NCI-H1930 (cell line): ENCODE measurements around the gene DEAF1.

ENCODE experiments used
- DNase-seq, 2 experiments: peaks; one replicate each; lab custom pipeline; 2025; lab: John Stamatoyannopoulos, UW

Gene DEAF1

DNA sequence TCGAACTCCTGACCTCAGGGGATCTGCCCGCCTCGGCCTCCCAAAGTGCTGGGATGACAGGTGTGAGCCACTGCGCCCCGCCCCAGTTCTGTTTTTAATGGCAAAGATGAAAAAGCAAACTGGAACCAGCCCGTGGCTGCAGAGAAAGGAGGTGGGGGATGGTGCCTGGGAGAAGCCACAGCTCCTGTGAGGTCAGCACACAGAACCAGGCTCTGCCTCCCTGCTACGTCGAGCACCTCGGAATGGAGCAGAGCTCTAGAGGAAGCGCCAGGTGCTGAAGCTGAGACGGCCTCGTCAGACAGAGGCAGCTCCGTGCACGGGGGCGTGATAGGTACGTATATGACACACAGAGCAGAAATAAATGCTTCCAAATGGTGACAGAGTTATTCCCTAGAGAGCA is 49.5 kb downstream of the DEAF1 start:
- no peak for DNase-seq

DNA sequence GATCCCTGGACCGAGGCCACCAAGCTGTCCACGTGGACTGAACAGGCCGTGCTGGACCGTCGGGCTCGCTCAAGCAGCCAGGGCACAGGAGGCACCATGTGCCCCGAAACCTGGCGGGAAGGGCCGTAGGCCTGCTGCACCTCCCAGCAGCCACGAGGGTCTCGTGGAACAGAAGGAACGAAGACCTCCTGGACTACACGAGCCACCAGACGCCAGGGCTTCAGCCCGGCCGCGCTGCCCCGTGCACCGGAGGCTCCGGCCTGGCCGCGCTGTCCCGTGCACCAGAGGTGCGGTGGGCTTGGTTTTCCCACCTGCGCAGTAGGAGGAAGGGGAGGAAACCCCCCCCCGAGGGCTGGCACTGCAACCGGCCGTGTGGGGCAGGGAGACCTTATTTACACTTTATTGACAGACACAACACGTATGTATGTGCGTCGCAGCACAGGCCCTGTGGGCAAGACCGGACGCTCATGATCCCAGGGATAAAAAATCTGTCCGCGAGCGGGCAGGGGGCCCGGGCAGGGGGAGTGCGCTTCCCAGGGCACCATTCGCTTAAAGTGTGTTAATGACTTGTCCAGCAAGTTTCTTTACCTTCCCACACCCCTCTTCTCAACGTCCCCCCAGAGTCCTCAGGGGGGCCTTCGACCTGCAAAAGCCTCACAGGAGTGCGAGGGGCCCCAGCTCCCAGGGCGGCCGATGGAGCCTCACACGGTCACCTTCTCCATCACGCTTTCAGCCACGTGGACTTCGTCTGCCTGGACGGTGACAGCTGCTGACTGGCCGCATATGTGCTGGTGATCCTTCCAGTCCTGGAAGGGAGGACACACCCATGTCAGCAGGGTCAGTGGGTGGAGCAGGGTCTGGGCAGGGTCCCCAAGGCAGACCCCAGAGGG is 50.9 kb downstream of the DEAF1 start:
- no peak for DNase-seq

DNA sequence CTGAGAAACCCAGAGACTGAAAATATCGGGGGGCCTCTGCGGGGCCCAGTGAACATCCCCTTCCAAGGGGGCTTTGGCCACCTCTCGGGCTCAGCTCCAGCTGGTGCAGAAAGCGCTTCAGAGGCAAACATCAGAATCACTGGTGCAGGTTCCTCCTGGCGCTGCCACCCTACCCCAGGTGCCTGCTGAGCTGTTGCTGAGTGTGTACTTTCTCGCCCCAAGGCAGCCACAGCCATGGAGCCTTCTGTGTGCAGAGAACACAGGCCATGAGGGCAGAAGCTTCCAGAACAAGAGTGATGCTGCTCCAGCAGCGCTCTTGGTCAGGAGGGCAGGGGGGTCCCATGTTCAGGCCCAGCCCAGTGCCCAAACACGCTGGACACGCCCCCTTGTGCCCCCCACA is 51.7 kb downstream of the DEAF1 start:
- DNase-seq, result no peak

DNA sequence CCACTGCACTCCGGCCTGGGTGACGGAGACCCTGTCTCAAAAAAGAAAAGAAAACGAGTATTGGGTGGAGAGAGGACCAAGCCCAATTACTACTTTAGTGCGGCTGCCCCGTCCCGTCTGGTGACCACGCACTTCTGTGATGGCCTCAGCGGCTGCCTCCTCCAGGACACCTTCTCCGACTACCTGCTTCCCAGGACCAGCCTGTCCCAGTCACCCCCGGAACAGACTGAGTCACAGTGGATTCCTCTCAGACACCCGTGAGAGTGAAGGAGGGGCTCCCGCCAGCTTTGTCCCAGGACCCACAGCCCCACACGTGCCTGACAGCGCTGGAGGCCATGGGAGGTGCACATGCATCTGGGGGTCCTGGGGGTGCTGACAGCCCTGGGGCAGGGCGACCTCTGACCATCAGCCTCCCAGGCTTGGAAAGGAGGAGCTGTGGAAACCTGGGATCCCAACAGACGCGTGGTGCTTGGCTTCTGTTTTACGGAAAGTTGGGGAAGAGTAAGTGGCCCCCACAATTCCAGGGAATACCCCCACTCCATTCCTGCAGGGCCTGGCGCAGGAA is 53.1 kb downstream of the DEAF1 start:
- DNase-seq, result no peak

DNA sequence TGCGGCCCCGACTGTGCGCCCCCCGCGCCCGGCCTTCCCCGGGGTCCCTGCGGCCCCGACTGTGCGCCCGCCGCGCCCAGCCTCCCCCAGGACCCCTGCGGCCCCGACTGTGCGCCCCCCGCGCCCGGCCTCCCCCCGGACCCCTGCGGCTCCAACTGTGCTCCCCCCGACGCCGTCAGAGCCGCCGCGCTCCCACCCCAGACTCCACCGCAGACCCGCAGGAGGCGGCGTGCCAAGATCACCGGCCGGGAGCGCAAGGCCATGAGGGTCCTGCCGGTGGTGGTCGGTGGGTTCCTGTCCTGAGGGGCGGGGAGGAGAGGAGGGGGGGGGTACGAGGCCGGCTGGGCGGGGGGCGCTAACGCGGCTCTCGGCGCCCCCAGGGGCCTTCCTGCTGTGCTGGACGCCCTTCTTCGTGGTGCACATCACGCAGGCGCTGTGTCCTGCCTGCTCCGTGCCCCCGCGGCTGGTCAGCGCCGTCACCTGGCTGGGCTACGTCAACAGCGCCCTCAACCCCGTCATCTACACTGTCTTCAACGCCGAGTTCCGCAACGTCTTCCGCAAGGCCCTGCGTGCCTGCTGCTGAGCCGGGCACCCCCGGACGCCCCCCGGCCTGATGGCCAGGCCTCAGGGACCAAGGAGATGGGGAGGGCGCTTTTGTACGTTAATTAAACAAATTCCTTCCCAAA is 54.9 kb downstream of the DEAF1 start:
- DNase-seq, result no peak

DNA sequence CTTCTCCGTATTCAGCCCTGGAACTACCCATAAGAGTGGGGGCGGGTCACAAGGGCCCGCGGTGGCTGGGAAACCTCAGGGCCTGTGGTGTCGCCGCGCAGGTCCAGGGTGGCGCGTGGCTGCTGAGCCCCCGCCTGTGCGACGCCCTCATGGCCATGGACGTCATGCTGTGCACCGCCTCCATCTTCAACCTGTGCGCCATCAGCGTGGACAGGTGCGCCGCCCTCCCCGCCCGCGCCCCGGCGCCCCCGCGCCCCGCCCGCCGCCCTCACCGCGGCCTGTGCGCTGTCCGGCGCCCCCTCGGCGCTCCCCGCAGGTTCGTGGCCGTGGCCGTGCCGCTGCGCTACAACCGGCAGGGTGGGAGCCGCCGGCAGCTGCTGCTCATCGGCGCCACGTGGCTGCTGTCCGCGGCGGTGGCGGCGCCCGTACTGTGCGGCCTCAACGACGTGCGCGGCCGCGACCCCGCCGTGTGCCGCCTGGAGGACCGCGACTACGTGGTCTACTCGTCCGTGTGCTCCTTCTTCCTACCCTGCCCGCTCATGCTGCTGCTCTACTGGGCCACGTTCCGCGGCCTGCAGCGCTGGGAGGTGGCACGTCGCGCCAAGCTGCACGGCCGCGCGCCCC is 55.6 kb downstream of the DEAF1 start:
- no peak for DNase-seq

DNA sequence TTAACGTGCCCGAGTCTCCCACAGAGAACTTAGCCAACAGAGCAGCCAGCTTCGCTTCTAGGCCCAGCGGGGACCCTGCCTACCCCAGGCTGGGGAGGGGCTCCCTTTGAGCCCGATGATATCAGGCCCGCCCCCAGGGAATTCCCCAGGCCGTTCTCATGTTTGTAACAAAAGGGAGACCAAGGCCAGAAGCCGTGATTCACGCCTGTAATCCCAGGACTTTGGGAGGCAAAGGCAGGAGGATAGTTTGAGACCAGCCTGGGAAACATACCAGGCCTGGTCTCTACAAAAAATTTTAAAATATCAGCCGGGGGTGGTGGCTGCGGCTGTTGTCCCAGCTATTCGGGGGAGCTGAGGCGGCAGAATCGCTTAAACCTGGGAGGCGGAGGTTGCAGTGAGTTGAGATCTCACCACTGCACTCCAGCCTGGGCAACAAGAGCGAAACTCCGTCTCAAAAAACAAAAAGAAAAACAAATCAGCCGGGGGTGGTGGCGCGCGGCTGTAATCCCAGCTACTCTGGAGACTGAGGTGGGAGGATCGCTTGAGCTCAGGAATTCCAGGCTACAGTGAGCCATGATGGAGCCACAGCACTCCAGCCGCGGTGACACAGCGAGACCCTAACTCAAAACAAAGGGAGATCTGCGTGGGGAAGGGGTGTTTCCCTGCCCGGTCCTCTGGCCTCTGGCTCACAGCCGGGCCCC is 56.2 kb downstream of the DEAF1 start:
- DNase-seq, result no peak

DNA sequence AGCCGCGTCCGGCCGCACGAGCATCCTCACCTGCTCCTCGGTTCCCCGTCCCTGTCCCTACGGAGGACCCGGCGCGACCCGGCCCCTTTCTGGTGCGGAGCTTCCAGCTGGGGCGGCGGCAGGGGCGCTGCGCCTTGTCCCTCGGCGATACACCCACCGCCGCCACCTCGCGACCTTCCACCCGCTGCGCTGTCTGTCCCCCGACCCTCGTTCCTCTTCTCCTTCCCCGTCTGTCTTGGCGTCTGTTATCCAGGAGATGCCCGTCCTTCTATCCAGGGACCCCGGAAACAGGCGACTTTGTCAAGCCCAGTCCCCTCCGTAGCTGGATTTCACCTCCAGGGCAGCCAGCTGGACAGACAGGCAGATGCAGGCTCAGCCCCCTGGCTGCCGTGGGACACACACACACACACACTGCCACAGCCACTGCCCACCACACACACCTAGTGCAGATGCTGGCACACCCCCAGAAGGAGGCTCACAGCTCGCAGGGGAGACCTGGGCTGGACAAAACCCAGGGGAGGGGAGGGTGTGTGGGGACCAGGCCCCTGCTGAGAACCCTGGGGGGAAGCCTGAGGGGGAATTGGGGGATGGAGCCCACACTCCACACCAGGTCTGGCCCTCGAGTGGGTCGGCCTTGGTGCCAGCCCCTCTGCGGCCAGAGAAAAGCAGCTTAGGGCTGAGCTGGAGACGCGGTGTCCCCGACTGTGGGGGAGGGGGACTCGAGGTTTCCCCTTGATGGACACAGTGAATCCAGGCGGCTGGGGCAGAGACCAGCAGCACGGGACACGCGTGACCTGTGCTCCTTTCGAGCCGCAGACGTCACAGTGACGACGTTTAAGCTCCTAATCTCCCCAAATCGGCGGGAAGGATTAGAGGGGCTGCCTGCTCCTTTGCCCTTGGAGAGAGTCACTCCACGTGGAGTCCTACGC is 57.2 kb downstream of the DEAF1 start:
- no peak for DNase-seq

DNA sequence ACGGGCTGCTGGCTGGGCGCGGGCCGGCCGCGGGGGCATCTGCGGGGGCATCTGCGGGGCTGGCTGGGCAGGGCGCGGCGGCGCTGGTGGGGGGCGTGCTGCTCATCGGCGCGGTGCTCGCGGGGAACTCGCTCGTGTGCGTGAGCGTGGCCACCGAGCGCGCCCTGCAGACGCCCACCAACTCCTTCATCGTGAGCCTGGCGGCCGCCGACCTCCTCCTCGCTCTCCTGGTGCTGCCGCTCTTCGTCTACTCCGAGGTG is 57.8 kb downstream of the DEAF1 start:
- DNase-seq, result no peak

DNA sequence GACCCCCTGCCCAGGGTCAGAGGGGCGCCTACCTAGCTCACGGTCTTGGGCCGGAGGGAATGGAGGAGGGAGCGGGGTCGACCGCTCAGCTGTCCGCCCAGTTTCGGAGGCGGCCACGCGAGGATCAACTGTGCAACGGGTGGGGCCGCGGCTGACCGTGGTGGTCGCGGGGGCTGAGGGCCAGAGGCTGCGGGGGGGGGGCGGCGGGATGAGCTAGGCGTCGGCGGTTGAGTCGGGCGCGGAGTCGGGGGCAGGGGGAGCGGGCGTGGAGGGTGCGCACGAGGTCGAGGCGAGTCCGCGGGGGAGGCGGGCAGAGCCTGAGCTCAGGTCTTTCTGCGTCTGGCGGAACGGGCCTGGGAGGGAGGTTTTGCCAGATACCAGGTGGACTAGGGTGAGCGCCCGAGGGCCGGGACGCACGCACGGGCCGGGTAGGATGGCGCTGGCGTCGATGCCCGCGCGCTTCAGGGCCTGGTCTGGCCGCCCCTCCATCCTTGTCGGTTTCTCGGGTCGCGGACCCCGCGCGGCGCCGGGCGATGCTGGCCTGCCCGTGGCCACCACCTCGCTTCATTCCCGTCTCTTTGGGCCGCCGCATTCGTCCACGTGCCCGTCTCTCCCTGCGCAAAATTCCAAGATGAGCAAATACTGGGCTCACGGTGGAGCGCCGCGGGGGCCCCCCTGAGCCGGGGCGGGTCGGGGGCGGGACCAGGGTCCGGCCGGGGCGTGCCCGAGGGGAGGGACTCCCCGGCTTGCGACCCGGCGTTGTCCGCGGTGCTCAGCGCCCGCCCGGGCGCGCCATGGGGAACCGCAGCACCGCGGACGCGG is 58.3 kb downstream of the DEAF1 start, which contains the start of gene DRD4:
DRD4 (plus strand) TSS at position 759 of the 822 bp plus-strand sequence; CDS start at position 795, 36 bp downstream.
- DNase-seq, result no peak

DNA sequence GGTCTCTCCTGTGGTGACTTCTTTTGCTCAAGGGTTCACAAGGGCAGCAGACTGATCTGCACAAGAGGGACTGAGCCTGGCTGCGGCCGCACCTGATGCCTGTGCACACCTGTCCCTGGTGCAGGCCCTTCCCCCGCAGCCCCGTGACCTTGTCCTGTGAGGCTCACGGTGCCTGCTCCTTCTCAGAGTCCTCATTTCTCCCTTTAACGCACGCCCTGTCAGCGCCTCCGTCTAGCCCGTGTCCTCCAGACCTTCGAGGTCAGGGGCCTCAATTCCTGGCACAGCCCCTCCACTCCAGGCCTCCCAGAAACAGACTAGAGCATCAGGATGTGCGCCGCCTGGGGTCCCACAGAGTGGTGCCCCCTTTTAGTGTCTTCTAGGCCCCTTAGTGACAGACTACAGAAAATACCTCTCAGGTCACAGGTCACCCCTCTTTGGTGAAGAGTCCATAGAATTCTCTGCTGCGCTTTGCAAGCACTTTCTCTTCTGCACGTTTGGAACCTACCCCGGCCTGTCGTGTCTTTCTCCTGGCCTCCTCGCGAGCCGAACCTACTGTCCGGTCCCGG is 59.0 kb downstream of the DEAF1 start:
- DNase-seq, result no peak

DNA sequence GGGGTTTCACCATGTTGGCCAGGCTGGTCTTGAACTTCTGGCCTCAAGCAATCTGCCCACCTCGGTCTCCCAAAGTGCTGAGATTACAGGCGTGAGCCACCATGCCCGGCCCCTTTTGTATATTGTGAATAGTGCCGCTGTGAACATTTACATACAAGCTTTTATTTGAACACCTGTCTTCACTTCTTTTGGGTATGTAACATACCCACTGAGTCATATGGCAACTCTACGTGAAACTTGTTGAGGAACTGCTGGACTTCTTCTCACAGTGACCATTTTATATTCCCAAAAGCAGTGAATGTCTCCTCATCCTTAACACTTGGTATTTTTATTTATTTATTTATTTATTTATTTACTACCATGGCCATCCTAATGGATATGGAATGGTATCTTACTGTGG is 64.2 kb downstream of the DEAF1 start:
- DNase-seq, result no peak

DNA sequence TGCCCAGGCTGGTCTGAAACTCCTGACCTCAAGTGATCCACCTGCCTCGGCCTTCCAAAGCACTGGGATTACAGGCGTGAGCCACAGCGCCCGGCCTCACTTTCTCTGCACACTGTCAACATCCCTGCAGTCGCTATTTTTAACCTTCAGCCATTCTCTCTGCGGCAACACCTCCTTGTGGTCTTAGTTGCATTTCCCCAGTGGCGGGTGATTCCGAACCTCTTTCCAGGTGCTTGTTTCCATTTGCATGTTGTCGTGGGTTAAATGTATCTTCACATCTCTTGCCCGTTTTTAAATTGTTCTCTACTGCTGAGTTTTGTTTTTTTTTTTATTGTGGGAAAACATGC is 65.8 kb downstream of the DEAF1 start:
- DNase-seq, result no peak

DNA sequence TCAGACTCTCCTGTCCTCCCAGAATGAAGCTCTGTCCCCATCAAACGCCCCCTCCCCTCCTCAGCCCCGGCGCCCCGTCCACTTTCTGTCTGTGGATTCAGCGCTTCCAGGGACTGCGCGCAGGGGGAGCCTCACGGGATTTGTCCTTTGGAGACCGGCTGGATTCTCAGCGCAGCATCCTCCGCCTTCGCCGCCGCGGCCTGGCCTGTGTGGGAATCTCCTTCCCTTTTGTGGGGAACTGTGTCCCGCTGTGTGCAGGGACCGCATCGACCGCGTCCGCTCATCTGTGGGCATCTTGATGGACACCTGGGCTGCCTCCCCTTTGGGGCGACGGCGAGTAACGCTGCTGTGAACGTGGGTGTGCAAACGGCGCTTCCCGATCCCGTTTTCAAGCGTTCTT is 67.0 kb downstream of the DEAF1 start:
- DNase-seq, result no peak

DNA sequence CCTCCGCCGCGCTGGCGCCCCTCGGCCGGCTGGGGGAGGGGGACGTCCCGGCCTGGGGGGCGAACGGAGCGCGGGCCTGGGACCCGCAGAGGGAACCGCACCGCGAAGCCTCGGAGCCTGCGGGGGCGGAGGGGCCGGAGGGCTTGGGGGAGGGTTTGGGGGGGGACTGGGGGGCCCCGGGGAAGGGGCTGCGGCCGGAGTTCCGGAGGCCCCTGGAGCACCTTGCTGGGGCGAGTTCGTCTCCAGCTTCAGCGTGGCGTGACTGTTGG is 67.8 kb downstream of the DEAF1 start:
- DNase-seq, result no peak

DNA sequence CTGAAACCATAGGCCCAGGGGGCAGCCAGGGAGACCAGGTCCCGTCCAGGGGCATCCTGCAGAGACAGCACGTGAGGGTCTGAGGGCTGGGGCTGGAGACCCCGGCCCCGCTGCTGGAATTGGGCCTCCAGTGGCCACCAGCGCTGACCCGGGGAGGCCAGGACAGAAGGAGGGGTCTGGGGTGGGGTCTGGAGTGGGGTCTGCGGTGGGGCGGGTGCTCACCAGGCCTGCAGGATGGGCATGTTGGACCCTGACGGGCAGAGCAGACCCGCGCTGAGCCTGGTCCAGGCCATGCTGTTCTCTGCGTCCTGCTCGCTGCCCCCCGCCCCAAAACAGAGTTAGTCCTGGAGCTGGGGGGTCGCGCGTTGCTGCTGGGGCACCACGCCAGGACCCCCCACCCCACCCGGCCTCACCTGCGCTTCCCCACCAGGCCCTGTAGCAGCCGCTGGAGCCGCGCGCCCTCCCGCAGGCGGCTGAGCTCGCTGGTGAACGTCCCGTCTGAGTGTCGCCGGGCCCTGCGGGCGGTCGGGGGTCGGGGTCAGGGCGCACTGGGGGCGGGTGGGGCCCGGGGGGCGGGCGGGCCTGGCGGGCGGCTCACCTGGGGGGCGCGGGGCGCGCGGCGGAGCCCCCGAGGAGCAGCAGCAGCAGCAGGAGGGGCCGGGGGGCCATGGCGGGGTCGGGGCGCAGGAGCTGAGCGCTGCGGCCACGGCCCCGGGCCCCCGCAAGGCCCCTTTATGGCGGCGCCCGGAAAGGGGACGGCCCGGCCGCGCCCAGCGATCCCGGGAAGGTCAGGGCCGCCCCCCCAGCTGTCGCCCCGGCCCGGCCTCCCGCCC is 68.3 kb downstream of the DEAF1 start, which contains the start of gene SCT:
SCT (minus strand) TSS at position 707 of the 833 bp plus-strand sequence; CDS start at position 669, 38 bp downstream.
- no peak for DNase-seq

DNA sequence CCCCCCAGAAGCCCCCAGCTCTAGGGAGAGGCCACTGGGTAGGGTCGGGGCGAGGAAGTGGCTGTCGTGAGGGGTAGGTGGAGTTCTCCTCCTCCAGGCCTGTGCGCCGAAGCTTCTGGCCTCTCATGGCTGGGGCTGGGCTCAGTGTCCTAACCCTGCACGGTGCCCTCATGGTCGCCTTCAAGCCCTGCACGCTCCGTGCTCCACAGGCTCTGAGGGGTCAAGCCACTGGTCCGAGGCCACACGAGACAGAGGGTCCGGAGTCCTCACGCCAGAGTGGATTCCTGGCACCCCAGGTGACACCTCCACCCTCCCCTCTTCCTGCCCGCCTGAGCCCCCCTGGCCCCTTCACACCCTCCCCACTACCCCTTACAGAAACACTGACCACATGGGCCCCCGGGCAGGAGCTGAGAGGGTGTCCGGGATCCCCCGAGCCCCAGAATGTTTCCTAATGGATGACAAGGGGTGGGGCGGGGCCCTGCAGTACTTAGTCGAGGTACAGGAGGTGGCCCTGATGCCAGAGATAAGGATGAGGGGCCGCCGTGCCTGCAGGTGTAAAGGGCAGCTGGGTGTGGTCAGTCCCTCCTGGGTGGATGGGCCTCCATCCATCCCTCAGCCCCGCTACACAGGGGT is 69.3 kb downstream of the DEAF1 start:
- no peak for DNase-seq

DNA sequence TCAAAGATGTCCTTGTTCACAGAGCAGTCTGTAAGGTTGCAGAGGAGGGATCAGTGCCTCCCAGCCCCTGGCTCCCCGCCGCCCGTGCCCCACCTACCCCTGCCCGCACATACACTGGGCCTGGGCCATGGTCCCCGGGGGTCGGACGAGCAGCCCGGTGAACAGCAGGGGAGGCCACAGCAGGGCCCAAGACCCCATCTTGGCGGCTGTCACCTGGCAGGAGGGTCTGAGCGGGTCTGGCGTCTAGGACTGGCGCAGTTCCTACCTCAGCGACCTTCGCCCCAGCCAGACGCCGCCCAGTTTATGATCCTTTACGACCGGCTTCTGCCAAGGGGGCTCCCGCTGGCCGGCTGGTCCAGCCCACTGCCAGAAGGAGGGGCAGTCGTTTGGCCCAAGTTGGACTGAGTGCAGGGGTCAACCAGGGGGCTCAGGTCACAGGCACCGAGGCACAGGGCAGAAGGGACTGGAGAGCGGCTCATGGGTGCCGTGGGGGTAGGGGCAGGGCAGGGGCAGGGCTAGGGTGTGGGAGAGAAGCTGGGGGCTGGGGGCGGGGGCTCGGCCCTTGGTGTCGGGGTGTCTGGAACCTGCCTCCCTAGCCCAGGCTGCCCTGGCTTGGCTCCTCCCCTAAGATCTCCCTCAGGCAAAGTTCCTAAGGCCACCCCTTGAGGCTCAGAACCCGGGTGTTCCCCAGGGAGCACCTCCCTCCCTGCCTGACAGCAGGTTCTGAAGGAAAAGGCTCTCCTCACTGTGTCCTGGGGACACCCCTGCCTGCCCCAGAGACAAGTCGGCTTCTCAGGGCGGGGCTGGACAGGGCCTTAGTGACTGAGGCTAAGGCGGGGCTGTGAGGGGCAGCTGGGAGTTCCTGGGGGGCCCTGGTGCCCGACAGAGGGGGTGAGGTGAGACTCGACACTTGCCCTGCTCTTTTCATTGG is 70.1 kb downstream of the DEAF1 start, which contains the start of gene CDHR5:
CDHR5 (minus strand) TSS at position 251 of the 931 bp plus-strand sequence; CDS start at position 198, 53 bp downstream.
- no peak for DNase-seq
